Activated T-helper 1 cell treated with anti-CD3 and anti-CD28 coated beads, Interleukin-12 subunit alpha, Interleukin-12 subunit beta, Interleukin-2, Interleukin-4 antibody, amounts not matched to agents 30 ng/mL and 10 ng/mL and 1 ng/mL, durations not matched to agents 14 hours and 24 hours and 36 hours (primary cell): ENCODE results near the gene ATG5. TPM values are rescaled to one million over a fixed set of nuclear protein-coding genes. Genes with fewer than 3 reads are reported as not detected.

Experiments
- total RNA-seq: library from RNA; stranded (reverse); gene quantifications from 2 replicates; pipeline ENCODE4 v1.2.3, GENCODE V29; 2022

The ATG5 gene
- total RNA-seq, 1 donor from 2014 or later, result 36.7 TPM

Other genes with a start within 250 kb of the ATG5 start
- gene PRDM1, start 239.4 kb downstream of the ATG5 start, total RNA-seq, result 74.1 and 78.8 TPM in 2 replicates
- 10.2 and 11.4 TPM in 2 replicates for gene CRYBG1, start 35.0 kb upstream of the ATG5 start, total RNA-seq